Measurements from ENCODE around the gene CPA2. TPM values are rescaled to one million over a fixed set of nuclear protein-coding genes. Genes with fewer than 3 reads are reported as not detected.

CPA2 gene
- polyA plus RNA-seq, 1 of the 3 experiments (the other 2 are of a cell fraction): 0.03 TPM

DNA sequence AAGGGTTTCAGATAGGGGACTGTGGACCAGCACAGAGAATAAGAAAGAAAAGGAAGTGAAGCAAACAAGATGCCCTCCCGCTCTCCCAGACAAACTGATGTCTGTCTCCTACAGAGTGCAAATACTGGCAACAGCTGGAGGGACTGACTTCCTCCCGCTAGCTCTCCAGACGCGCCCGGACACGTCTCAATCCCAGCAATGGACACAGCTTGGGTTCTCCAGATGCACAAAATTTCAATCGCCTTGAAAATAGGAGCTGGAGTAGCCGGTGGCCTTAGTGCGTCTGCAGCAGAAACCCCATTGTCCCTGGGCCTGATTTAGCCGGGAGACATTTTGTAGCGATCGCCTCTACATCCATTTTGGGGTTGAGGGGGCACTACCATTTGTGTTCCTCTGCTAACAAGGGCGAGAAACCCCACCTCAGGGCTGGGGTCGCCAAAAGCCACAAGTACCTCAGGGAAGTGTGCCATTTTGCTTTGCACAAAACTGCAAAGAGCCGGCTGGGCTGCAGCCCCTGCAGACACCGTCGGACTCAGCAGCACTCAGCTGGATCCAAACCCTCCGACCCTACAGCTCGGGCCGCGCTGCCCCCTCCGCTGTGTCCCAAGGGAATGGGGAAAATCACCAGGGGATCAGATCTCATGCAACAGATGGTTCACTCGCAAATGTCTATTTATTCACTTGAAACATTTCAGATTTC lies 5.9 kb downstream of the CPA2 start (continued):
- no peak for TF ChIP-seq MEF2A (IDR thresholded peaks at IDR 0.05; ENCODE audit: borderline replicate concordance, low read depth)

DNA sequence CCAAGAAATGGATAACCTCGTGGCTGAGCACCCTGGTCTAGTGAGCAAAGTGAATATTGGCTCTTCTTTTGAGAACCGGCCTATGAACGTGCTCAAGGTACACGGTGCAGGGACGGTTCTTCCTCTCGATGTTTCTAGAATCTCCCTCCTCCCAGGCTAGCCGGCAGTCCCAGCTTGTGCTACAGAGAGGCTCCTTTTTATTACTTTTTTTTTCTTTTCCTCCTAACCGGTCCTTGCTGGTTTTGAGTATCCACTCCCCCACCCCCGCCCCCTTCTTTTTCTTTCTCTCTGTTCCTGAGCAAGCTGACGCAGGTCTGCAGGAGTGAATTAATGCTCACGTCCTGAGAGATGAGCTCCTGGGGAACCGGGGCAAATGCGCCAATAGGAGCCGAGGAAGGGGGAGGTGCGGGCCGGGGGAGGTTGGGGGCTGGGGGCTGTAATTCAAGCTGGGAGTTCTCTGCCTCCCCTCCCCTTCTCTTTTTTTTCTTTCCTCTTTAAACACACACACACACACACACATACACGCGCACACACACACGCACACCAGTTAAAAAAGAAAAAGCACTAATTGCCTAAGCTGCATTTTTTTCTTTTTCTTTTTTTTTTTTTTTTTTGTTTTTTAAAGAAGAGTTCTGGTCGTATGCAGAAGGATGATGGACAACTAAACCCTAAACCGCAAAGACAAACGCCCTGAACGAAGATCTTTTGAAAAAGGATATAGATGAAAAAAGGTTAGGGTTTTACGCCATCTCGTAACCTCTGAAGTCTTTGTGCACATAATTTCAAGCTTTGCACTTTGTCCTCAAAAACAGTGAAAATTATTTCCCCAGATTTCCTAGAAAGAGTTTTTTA lies 6.6 kb downstream of the CPA2 start:
- no peaks in the 10 kb centered on the region for H3F3A ChIP-seq (replicated peaks; ENCODE audit: insufficient read depth)
- ChIA-PET CTCF (interaction anchor here (0.6 to 3.5 kb wide), 6 partner anchors 10 to 448 kb away, joined by 3 to 12 read pairs (median 3); no protein-coding TSS in a partner anchor), POLR2A (no interaction called here)
- H2AFZ ChIP-seq (ENCODE audit: low read depth): no peak overlapping the region
- no peaks in the 10 kb centered on the region for H4K20me1 ChIP-seq (ENCODE audit: insufficient read depth)
- peaks cover 0 to 2% of the 10 kb centered on the region in 2 experiments; a peak in 3 of 4 replicates for H3K4me1 ChIP-seq (ENCODE audit: control insufficient read depth in 1 of 2, insufficient read depth in 2 of 2, low read depth in 1 of 2, low read length in 1 of 2)
- no peak overlapping the region for H3K4me3 ChIP-seq (ENCODE audit: low read depth in 2 of 2, low read length in 1 of 2)
- H3K9ac ChIP-seq: no peak overlapping the region
- no peaks in the 10 kb centered on the region for H3K27me3 ChIP-seq (ENCODE audit: insufficient read depth)
- TF ChIP-seq SMC3 (IDR thresholded peaks at IDR 0.05; ENCODE audit: low read depth, low read length) (no peak), CHD2 (IDR thresholded peaks at IDR 0.05; ENCODE audit: low read length, partially characterized antibody) (no peak), GATA2 (CRISPR knock-in tag; IDR thresholded peaks at IDR 0.05) (no peak), EP300 (IDR thresholded peaks at IDR 0.05; ENCODE audit: borderline replicate concordance in 1 of 2, low read depth in 1 of 2, low read length in 1 of 2) (no peak), FOSL2 (IDR thresholded peaks at IDR 0.05; ENCODE audit: borderline replicate concordance, low read depth) (no peak), POLR2AphosphoS5 (IDR thresholded peaks at IDR 0.05; ENCODE audit: low read depth, low read length) (no peak), TAF1 (IDR thresholded peaks at IDR 0.05; ENCODE audit: borderline replicate concordance, low read depth, low read length) (no peak), RXRA (IDR thresholded peaks at IDR 0.05; ENCODE audit: borderline replicate concordance, low read depth) (no peak), GABPA (IDR thresholded peaks at IDR 0.05; ENCODE audit: low read depth) (no peak), RFX5 (IDR thresholded peaks at IDR 0.05; ENCODE audit: low read length) (no peak), FOXM1 (IDR thresholded peaks at IDR 0.05; ENCODE audit: low read depth) (no peak)
- TF ChIP-seq, protein P1, sequence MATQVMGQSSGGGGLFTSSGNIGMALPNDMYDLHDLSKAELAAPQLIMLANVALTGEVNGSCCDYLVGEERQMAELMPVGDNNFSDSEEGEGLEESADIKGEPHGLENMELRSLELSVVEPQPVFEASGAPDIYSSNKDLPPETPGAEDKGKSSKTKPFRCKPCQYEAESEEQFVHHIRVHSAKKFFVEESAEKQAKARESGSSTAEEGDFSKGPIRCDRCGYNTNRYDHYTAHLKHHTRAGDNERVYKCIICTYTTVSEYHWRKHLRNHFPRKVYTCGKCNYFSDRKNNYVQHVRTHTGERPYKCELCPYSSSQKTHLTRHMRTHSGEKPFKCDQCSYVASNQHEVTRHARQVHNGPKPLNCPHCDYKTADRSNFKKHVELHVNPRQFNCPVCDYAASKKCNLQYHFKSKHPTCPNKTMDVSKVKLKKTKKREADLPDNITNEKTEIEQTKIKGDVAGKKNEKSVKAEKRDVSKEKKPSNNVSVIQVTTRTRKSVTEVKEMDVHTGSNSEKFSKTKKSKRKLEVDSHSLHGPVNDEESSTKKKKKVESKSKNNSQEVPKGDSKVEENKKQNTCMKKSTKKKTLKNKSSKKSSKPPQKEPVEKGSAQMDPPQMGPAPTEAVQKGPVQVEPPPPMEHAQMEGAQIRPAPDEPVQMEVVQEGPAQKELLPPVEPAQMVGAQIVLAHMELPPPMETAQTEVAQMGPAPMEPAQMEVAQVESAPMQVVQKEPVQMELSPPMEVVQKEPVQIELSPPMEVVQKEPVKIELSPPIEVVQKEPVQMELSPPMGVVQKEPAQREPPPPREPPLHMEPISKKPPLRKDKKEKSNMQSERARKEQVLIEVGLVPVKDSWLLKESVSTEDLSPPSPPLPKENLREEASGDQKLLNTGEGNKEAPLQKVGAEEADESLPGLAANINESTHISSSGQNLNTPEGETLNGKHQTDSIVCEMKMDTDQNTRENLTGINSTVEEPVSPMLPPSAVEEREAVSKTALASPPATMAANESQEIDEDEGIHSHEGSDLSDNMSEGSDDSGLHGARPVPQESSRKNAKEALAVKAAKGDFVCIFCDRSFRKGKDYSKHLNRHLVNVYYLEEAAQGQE (IDR thresholded peaks at IDR 0.05; ENCODE audit: low read depth, low read length): no peak
- TF ChIP-seq, protein P2, sequence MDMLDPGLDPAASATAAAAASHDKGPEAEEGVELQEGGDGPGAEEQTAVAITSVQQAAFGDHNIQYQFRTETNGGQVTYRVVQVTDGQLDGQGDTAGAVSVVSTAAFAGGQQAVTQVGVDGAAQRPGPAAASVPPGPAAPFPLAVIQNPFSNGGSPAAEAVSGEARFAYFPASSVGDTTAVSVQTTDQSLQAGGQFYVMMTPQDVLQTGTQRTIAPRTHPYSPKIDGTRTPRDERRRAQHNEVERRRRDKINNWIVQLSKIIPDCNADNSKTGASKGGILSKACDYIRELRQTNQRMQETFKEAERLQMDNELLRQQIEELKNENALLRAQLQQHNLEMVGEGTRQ (IDR thresholded peaks at IDR 0.05; ENCODE audit: borderline replicate concordance, low read depth, low read length): no peak
- DNase-seq: no peak
- no peaks in the 10 kb centered on the region for H3K9me2 ChIP-seq
- H3K79me2 ChIP-seq (ENCODE audit: insufficient read depth): no peaks in the 10 kb centered on the region
- H3K27ac ChIP-seq (ENCODE audit: low read depth in 2 of 2, low read length in 1 of 2): no peak overlapping the region
- no peaks in the 10 kb centered on the region for H3K36me3 ChIP-seq (replicated peaks in 1 of 2; ENCODE audit: control insufficient read depth in 1 of 2, insufficient read depth in 2 of 2, low read length in 1 of 2)
- 89% methylated on average over 25 of the region's 25 CpGs for WGBS (ENCODE audit: low lambda C conversion rate)
- no peaks in the 10 kb centered on the region for H3K9me3 ChIP-seq
- no peak overlapping the region for H3K4me2 ChIP-seq
